Peyer's patch (tissue), 4 donors: ENCODE data around the gene F7. TPM values are rescaled to one million over a fixed set of nuclear protein-coding genes. Genes with fewer than 3 reads are reported as not detected.

Source experiments
- DNase-seq, 3 donors: peaks; one replicate each; pipeline ENCODE4 v3.0.0-alpha.2; 2017 to 2019
- H3K27ac ChIP-seq, 4 donors: fragments of 200-600 bp; sonication (generic); one replicate each; pipeline ENCODE4 v1.5.1; 2016 to 2019
- H3K27me3 ChIP-seq, 2 donors: fragments of 200-600 bp; sonication (generic); one replicate each; pipeline ENCODE4 v1.5.1; 2019
- H3K36me3 ChIP-seq, 3 donors: fragments of 200-600 bp; sonication (generic); one replicate each; pipeline ENCODE4 v1.5.1; 2016 to 2019
- H3K4me1 ChIP-seq, 4 donors: fragments of 200-600 bp; sonication (generic); one replicate each; pipeline ENCODE4 v1.5.1; 2016 to 2019
- H3K4me3 ChIP-seq, 4 donors: fragments of 200-600 bp; sonication (generic); 1 replicate in 3 of 4; 2 replicates in 1 of 4; pipeline ENCODE4 v1.5.1; 2016 to 2019; ENCODE audit warnings: mild to moderate bottlenecking in 1 of 4
- H3K9me3 ChIP-seq, 4 donors: fragments of 200-600 bp; sonication (generic); one replicate each; pipeline ENCODE4 v1.5.1; 2016 to 2019; ENCODE audit warnings: mild to moderate bottlenecking in 1 of 4
- POLR2A ChIP-seq, 2 donors: fragments of 450-650 bp; IDR thresholded peaks; one replicate each; pipeline ENCODE4 v1.5.1; 2017; ENCODE audit warnings: antibody characterized with exemption in 2 of 2, mild to moderate bottlenecking in 2 of 2, moderate library complexity in 2 of 2
- total RNA-seq, 4 donors: library from RNA; depleted of rRNA; stranded (reverse); fragments of >200 nt; gene quantifications; one replicate each; pipeline ENCODE4 v1.1.0, GENCODE V29; 2016
- TF ChIP-seq, protein P1 (sequence below), 6 experiments: fragments of 450-650 bp in 4 of 6; fragments of 200-600 bp in 2 of 6; sonication (generic) in 1 of 6; IDR thresholded peaks; one replicate each; pipeline ENCODE4 v1.5.1; 2017 to 2019; ENCODE audit warnings: antibody characterized with exemption in 6 of 6, mild to moderate bottlenecking in 3 of 6, moderate library complexity in 1 of 6

The F7 gene
- total RNA-seq, 4 donors from 2014 or later, result 1.9 to 2.9 TPM; not detected in 2

DNA sequence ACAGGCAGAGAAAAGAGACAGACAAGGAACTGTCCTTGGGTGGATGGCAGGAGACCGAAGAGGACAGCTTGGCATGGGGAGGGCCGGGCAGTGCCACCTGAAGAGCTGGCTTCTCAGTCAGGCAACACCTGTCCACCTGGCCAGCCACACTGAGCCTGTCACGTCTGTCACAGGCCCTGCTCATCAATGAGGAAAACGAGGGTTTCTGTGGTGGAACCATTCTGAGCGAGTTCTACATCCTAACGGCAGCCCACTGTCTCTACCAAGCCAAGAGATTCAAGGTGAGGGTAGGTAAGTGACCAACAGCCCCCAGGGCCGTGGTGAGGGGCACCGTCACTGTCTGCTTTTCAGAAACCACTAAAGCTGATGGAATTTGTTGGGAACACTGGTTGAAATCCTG, 41.6 kb downstream of the F7 start:
- H3K36me3 ChIP-seq, result no peaks in the 10 kb centered on the region
- no peak for DNase-seq
- no peak for TF ChIP-seq POLR2A (IDR thresholded peaks at IDR 0.05)
- TF ChIP-seq, protein P1, sequence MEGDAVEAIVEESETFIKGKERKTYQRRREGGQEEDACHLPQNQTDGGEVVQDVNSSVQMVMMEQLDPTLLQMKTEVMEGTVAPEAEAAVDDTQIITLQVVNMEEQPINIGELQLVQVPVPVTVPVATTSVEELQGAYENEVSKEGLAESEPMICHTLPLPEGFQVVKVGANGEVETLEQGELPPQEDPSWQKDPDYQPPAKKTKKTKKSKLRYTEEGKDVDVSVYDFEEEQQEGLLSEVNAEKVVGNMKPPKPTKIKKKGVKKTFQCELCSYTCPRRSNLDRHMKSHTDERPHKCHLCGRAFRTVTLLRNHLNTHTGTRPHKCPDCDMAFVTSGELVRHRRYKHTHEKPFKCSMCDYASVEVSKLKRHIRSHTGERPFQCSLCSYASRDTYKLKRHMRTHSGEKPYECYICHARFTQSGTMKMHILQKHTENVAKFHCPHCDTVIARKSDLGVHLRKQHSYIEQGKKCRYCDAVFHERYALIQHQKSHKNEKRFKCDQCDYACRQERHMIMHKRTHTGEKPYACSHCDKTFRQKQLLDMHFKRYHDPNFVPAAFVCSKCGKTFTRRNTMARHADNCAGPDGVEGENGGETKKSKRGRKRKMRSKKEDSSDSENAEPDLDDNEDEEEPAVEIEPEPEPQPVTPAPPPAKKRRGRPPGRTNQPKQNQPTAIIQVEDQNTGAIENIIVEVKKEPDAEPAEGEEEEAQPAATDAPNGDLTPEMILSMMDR (IDR thresholded peaks at IDR 0.05), result no peak

DNA sequence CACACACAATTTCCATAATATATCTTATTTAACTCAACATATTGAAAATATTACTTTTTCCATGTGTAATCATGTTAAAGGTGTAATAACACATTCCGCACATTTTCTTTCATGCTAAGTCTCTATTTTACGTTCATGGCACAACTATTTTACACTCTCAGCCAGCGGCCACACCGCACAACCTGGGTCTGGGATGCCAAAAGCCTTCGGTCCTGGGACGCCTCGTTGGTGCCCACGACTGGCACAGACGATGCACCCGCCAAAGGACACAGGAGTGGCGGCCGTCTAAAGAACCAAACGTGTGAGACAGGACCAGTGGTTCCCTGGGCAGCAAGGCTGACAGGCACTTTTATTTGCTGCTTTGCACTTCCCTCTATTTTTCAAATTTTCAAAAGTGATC, 42.8 kb downstream of the F7 start:
- no peak for DNase-seq
- no peak overlapping the region for H3K4me3 ChIP-seq
- H3K9me3 ChIP-seq, result no peaks in the 10 kb centered on the region
- TF ChIP-seq, protein P1 (IDR thresholded peaks at IDR 0.05), result no peak
- TF ChIP-seq POLR2A (IDR thresholded peaks at IDR 0.05), result no peak
- H3K4me1 ChIP-seq, result peaks cover 0 to 15% (median 10%) of the 10 kb centered on the region in 4 donors
- no peaks in the 10 kb centered on the region for H3K36me3 ChIP-seq
- H3K27me3 ChIP-seq, result no peaks in the 10 kb centered on the region
- H3K27ac ChIP-seq, result no peak overlapping the region

More for the DNA sequence above, 41.6 kb downstream of the F7 start:
- Histone ChIP-seq H3K27ac (no peak overlapping the region), H3K9me3 (no peaks in the 10 kb centered on the region), H3K4me3 (no peak overlapping the region), H3K27me3 (no peaks in the 10 kb centered on the region), H3K4me1 (peaks cover 0 to 6% (median under 1%) of the 10 kb centered on the region in 4 donors)

DNA sequence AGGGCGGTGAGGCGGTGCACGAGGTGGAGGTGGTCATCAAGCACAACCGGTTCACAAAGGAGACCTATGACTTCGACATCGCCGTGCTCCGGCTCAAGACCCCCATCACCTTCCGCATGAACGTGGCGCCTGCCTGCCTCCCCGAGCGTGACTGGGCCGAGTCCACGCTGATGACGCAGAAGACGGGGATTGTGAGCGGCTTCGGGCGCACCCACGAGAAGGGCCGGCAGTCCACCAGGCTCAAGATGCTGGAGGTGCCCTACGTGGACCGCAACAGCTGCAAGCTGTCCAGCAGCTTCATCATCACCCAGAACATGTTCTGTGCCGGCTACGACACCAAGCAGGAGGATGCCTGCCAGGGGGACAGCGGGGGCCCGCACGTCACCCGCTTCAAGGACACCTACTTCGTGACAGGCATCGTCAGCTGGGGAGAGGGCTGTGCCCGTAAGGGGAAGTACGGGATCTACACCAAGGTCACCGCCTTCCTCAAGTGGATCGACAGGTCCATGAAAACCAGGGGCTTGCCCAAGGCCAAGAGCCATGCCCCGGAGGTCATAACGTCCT, 43.4 kb downstream of the F7 start:
- TF ChIP-seq, protein P1 (IDR thresholded peaks at IDR 0.05), result no peak
- TF ChIP-seq POLR2A (IDR thresholded peaks at IDR 0.05), result no peak

DNA sequence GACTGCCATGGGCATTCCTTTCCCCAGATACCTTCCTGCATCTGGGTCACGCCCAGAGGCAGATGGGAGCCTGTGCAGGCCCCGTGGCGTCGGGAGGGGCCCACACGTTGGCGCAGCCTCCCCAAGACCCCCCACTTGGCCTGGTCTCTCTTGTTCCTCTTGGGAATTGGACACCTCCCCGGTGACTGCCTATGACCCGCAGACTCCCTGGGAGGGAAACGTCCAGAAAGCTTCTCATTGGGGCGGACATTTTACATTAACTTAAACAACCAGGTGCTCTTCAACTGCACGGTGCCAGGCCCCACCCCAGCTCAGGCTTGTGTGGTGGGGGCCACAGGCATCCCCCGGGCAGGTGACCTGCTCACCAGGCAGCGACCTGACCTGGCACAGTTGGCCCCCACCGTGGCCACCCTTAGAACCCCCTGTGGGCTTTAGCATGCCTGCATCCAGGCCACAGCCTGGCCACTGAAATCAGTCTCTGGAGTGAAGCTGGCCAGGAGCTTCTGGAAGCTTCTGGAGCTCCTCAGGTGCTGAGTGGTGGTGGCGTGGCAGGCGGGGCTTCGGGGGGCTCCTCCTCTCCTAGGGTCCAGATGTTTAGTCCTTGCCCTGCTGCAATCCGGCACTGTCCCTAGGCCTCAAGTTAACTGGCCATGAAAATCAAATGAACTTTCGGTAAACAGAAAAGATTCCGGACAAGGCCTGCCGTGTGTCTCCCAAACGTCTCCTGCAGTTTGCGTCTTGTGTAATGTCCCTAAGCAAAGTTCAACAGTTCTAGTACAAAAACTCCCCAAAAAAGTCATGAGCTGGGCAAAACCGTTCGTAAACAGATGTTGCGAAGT, 44.3 kb downstream of the F7 start:
- Histone ChIP-seq H3K27ac (no peak overlapping the region), H3K27me3 (no peaks in the 10 kb centered on the region), H3K36me3 (no peaks in the 10 kb centered on the region), H3K4me3 (no peak overlapping the region), H3K4me1 (peaks cover 0 to 17% (median 11%) of the 10 kb centered on the region in 4 donors), H3K9me3 (no peaks in the 10 kb centered on the region)
- no peak for DNase-seq
- TF ChIP-seq, protein P1 (IDR thresholded peaks at IDR 0.05), result no peak
- no peak for TF ChIP-seq POLR2A (IDR thresholded peaks at IDR 0.05)

More for the DNA sequence above, 43.4 kb downstream of the F7 start:
- Histone ChIP-seq H3K27ac (no peak overlapping the region), H3K4me3 (no peak overlapping the region), H3K9me3 (no peaks in the 10 kb centered on the region), H3K27me3 (no peaks in the 10 kb centered on the region), H3K4me1 (peaks cover 0 to 17% (median 11%) of the 10 kb centered on the region in 4 donors), H3K36me3 (no peaks in the 10 kb centered on the region)
- DNase-seq, result no peak

DNA sequence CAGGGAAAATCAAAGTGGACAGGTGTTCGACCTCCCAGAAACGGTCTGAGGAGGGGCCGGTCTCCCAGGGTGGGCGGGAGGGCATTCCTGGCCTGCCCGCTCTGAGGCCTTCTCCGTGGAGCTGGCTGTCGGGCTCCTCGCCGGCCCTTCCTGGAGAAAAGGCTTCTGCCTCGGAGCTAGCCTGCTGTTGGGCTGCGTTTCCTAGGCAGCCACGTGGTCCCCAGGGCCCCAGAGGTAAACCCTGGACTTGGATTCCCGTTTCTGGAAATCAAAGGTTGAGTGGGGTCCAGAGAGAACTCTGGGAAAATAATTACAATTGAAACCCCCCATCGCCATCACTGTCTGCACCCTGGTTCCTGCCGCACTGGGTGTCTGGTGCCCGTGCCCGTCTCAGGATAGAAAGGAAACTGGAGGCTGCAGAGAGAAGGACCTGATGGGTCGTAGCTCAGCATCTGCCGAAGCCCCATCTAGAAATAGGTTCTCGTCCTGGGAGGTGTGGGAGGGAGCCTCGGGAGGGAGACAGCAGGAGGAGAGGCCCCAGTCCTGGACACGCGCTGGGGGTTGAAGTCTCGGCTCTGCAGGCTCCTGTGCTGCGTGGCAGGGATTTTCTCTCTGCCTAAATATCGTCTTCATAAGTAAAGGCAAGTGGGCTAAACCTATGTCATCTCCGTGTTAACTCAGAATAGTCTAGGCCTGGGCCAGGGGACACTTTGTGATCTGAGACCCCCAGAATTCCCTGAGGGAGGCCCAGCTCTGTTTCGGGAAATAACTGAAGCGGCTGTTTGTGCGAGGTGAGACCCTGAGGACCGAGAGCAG, 45.2 kb downstream of the F7 start:
- no peaks in the 10 kb centered on the region for H3K27me3 ChIP-seq
- H3K27ac ChIP-seq, result no peak overlapping the region
- peaks cover 0 to 17% (median 11%) of the 10 kb centered on the region in 4 donors for H3K4me1 ChIP-seq
- no peak overlapping the region for H3K4me3 ChIP-seq
- no peaks in the 10 kb centered on the region for H3K9me3 ChIP-seq
- TF ChIP-seq POLR2A (IDR thresholded peaks at IDR 0.05), result no peak
- TF ChIP-seq, protein P1 (IDR thresholded peaks at IDR 0.05), result no peak
- no peak for DNase-seq
- H3K36me3 ChIP-seq, result no peaks in the 10 kb centered on the region
